T-helper 17 cell (primary cell): ENCODE data around the gene SEMA6A. TPM values are rescaled to one million over a fixed set of nuclear protein-coding genes. Genes with fewer than 3 reads are reported as not detected.
"Not testable (repeated sequence)": the region's sequence is repeated elsewhere in the genome, so short reads cannot be mapped to it uniquely, and the experiment has no call there.

Experiments
- ATAC-seq: fragments of 150-1000 bp; cut with Tn5 transposase; 2 replicates; pipeline ENCODE4 v1.10.0; 2021; ENCODE audit warnings: mild to moderate bottlenecking, moderate library complexity
- DNase-seq, 3 donors: peaks; one replicate each; pipeline versions ENCODE4 v3.0.0 to v3.0.0-alpha.2; 2020 to 2021
- H3K9me3 ChIP-seq: one replicate; pipeline ENCODE4 v1.7.0; 2013; ENCODE audit warnings: low read length, mild to moderate bottlenecking; ENCODE audit not compliant: control insufficient read depth, poor library complexity, severe bottlenecking
- H3K27ac Mint-ChIP-seq: one replicate; pipeline ENCODE4 v1.8.0; 2022; ENCODE audit warnings: mild to moderate bottlenecking, moderate library complexity, mixed read lengths
- H3K27me3 Mint-ChIP-seq: one replicate; pipeline ENCODE4 v1.8.0; 2022; ENCODE audit warnings: mixed read lengths
- H3K36me3 Mint-ChIP-seq: one replicate; pipeline ENCODE4 v1.8.0; 2022; ENCODE audit warnings: low read depth, mixed read lengths
- H3K4me1 Mint-ChIP-seq: one replicate; pipeline ENCODE4 v1.8.0; 2022; ENCODE audit warnings: mild to moderate bottlenecking, mixed read lengths
- H3K4me3 Mint-ChIP-seq: one replicate; pipeline ENCODE4 v1.8.0; 2022; ENCODE audit warnings: mild to moderate bottlenecking, moderate library complexity, mixed read lengths
- total RNA-seq, 4 donors: library from RNA in 2 of 4; stranded (reverse) in 2 of 4; gene quantifications; one replicate each; pipeline ENCODE4 v1.2.3 and lab custom pipeline; 2022 to 2026

SEMA6A gene
- total RNA-seq, 2 donors from 2014 or later, result 0.31 TPM; not detected in 1

- no peak overlapping the region for H3K27ac Mint-ChIP-seq
- no peaks in the 10 kb centered on the region for H3K36me3 Mint-ChIP-seq
- H3K4me3 Mint-ChIP-seq, result no peak overlapping the region
- DNase-seq, result no peak
- H3K9me3 ChIP-seq, result no peaks in the 10 kb centered on the region
- no peaks in the 10 kb centered on the region for H3K4me1 Mint-ChIP-seq
- H3K27me3 Mint-ChIP-seq, result no peaks in the 10 kb centered on the region
- no peak for ATAC-seq
Observed at GRCh38 chr5:116553366-116553765, 21.3 kb downstream of the SEMA6A start.

- no peak for DNase-seq
- no peaks in the 10 kb centered on the region for H3K4me1 Mint-ChIP-seq
- no peaks in the 10 kb centered on the region for H3K27me3 Mint-ChIP-seq
- no peak for ATAC-seq
- H3K9me3 ChIP-seq, result peaks cover 4% of the 10 kb centered on the region
- no peak overlapping the region for H3K27ac Mint-ChIP-seq
- H3K36me3 Mint-ChIP-seq, result no peaks in the 10 kb centered on the region
- no peak overlapping the region for H3K4me3 Mint-ChIP-seq
Observed at GRCh38 chr5:116550082-116550481, 24.5 kb downstream of the SEMA6A start.

GRCh38 chr5:116546743-116547124 lies 27.9 kb downstream of the SEMA6A start:
- DNase-seq, result no peak
- no peaks in the 10 kb centered on the region for H3K4me1 Mint-ChIP-seq
- ATAC-seq, result no peak
- H3K36me3 Mint-ChIP-seq, result no peaks in the 10 kb centered on the region
- H3K27ac Mint-ChIP-seq, result no peak overlapping the region
- peaks cover 4% of the 10 kb centered on the region for H3K9me3 ChIP-seq
- H3K27me3 Mint-ChIP-seq, result no peaks in the 10 kb centered on the region
- no peak overlapping the region for H3K4me3 Mint-ChIP-seq

GRCh38 chr5:116546033-116546742 lies 28.4 kb downstream of the SEMA6A start:
- H3K9me3 ChIP-seq, result peaks cover 4% of the 10 kb centered on the region
- Mint-ChIP-seq H3K4me1 (no peaks in the 10 kb centered on the region), H3K27ac (no peak overlapping the region), H3K36me3 (no peaks in the 10 kb centered on the region), H3K4me3 (no peak overlapping the region), H3K27me3 (no peaks in the 10 kb centered on the region)
- no peak for ATAC-seq
- no peak for DNase-seq

GRCh38 chr5:116545465-116545864 lies 29.2 kb downstream of the SEMA6A start:
- not testable (repeated sequence) for DNase-seq, H3K4me3 Mint-ChIP-seq, H3K36me3 Mint-ChIP-seq, H3K9me3 ChIP-seq, H3K27me3 Mint-ChIP-seq, H3K27ac Mint-ChIP-seq, ATAC-seq, H3K4me1 Mint-ChIP-seq

GRCh38 chr5:116544531-116545241 lies 29.9 kb downstream of the SEMA6A start:
- DNase-seq (no peak), ATAC-seq (no peak)
- peaks cover 4% of the 10 kb centered on the region for H3K9me3 ChIP-seq
- Mint-ChIP-seq H3K27me3 (no peaks in the 10 kb centered on the region), H3K36me3 (no peaks in the 10 kb centered on the region), H3K4me1 (no peaks in the 10 kb centered on the region), H3K4me3 (no peak overlapping the region), H3K27ac (no peak overlapping the region)

- no peak overlapping the region for H3K27ac Mint-ChIP-seq
Observed at GRCh38 chr5:116543501-116543900, 31.1 kb downstream of the SEMA6A start.

GRCh38 chr5:116542619-116543018 lies 32.0 kb downstream of the SEMA6A start:
- Mint-ChIP-seq H3K4me3 (no peak overlapping the region), H3K4me1 (no peaks in the 10 kb centered on the region), H3K27me3 (no peaks in the 10 kb centered on the region), H3K36me3 (no peaks in the 10 kb centered on the region), H3K27ac (no peak overlapping the region)
- DNase-seq (no peak), ATAC-seq (no peak)
- H3K9me3 ChIP-seq, result peaks cover 4% of the 10 kb centered on the region

More at GRCh38 chr5:116543501-116543900, 31.1 kb downstream of the SEMA6A start:
- ATAC-seq (no peak), DNase-seq (no peak)
- Mint-ChIP-seq H3K4me3 (no peak overlapping the region), H3K36me3 (no peaks in the 10 kb centered on the region), H3K27me3 (no peaks in the 10 kb centered on the region), H3K4me1 (no peaks in the 10 kb centered on the region)
- peaks cover 4% of the 10 kb centered on the region for H3K9me3 ChIP-seq

- Mint-ChIP-seq H3K4me1 (no peaks in the 10 kb centered on the region), H3K27me3 (no peaks in the 10 kb centered on the region), H3K4me3 (no peak overlapping the region), H3K36me3 (no peaks in the 10 kb centered on the region), H3K27ac (no peak overlapping the region)
- no peaks in the 10 kb centered on the region for H3K9me3 ChIP-seq
- DNase-seq (no peak), ATAC-seq (no peak)
Observed at GRCh38 chr5:116539222-116539621, 35.4 kb downstream of the SEMA6A start.

- DNase-seq, result no peak
- Mint-ChIP-seq H3K27me3 (no peaks in the 10 kb centered on the region), H3K4me1 (no peaks in the 10 kb centered on the region), H3K4me3 (no peak overlapping the region), H3K36me3 (no peaks in the 10 kb centered on the region), H3K27ac (no peak overlapping the region)
- no peaks in the 10 kb centered on the region for H3K9me3 ChIP-seq
- ATAC-seq, result no peak
Observed at GRCh38 chr5:116536316-116537083, 38.1 kb downstream of the SEMA6A start.

- ATAC-seq, result no peak
- no peak overlapping the region for H3K4me3 Mint-ChIP-seq
- no peak for DNase-seq
- no peaks in the 10 kb centered on the region for H3K9me3 ChIP-seq
- no peaks in the 10 kb centered on the region for H3K4me1 Mint-ChIP-seq
- no peaks in the 10 kb centered on the region for H3K36me3 Mint-ChIP-seq
- H3K27ac Mint-ChIP-seq, result no peak overlapping the region
- H3K27me3 Mint-ChIP-seq, result no peaks in the 10 kb centered on the region
Observed at GRCh38 chr5:116534964-116535651, 39.5 kb downstream of the SEMA6A start.

- Mint-ChIP-seq H3K36me3 (no peaks in the 10 kb centered on the region), H3K4me1 (no peaks in the 10 kb centered on the region), H3K4me3 (no peak overlapping the region), H3K27me3 (peaks cover 5% of the 10 kb centered on the region), H3K27ac (no peak overlapping the region)
- ATAC-seq, result no peak
- H3K9me3 ChIP-seq, result no peaks in the 10 kb centered on the region
- no peak for DNase-seq
Observed at GRCh38 chr5:116532762-116533525, 41.7 kb downstream of the SEMA6A start.
